K562 (cell line): ENCODE results near the gene CTSW. TPM values are rescaled to one million over a fixed set of nuclear protein-coding genes. Genes with fewer than 3 reads are reported as not detected.
A peak's percentile ranks its signal among the peaks of the same experiment; 100 is the strongest.

Experiments
- ATAC-seq: fragments of 200-7000 bp; cut with Tn5 transposase; 3 replicates; pipeline ENCODE4 v1.9.1; 2020; ENCODE audit warnings: moderate library complexity
- Bru-seq: library from RNA; stranded (reverse); fragments of 400-500 nt; gene quantifications from one replicate; lab custom pipeline; 2021; lab: Mats Ljungman, UMichigan
- BruChase-seq, 2 experiments: library from RNA; stranded (reverse); fragments of 400-500 nt; gene quantifications; one replicate each; lab custom pipeline; 2021; lab: Mats Ljungman, UMichigan
- BruUV-seq: library from RNA; stranded (reverse); fragments of 400-500 nt; replicated peaks from 2 replicates; lab custom pipeline; 2021; lab: Mats Ljungman, UMichigan
- CTCF ChIA-PET: fragments of 300-600 bp; formaldehyde crosslinking; extraction: SDS; loops from one replicate; lab custom pipeline; 2021; ENCODE audit warnings: low intra/inter-chr PET ratio; lab: Yijun Ruan, JAX
- POLR2A ChIA-PET: fragments of 300-600, 350-650 bp; sonication (Branson Sonifier 250); formaldehyde crosslinking; extraction: SDS; loops from one replicate; lab custom pipeline; 2021; ENCODE audit warnings: antibody characterized with exemption, inconsistent platforms; lab: Yijun Ruan, JAX
- DNase-seq, 4 experiments: peaks; one replicate each; pipeline versions ENCODE4 v3.0.0 to v3.0.0-alpha.2; 2011 to 2018; ENCODE audit warnings: low spot score in 3 of 4, mixed read lengths in 3 of 4; ENCODE audit errors: extremely low read depth in 1 of 4
- FAIRE-seq: peaks from 2 replicates; lab custom pipeline; 2011; peaks lifted over from hg19 to GRCh38; lab: Jason Lieb, UNC
- H2AFZ ChIP-seq: 2 replicates; pipeline ENCODE4 v1.6.0; 2011; ENCODE audit warnings: low read depth, low read length, control low read depth, inconsistent platforms
- H3K27ac ChIP-seq: fragments of 200-600 bp; 3 replicates; pipeline ENCODE4 v1.8.0; 2011; ENCODE audit warnings: low read depth, mild to moderate bottlenecking, control low read depth, inconsistent platforms, low read length, moderate library complexity, mixed read lengths; ENCODE audit errors: extremely low read depth
- H3K27me3 ChIP-seq, 2 experiments: fragments of 300-600 bp in 1 of 2; 2 replicates in 1 of 2; 3 replicates in 1 of 2; pipeline versions ENCODE4 v1.6.0 to v1.8.0; 2011; ENCODE audit warnings: inconsistent platforms in 2 of 2, low read length in 2 of 2, mild to moderate bottlenecking in 1 of 2, mixed read lengths in 1 of 2, moderate library complexity in 1 of 2; ENCODE audit not compliant: control insufficient read depth in 2 of 2, insufficient read depth in 2 of 2
- H3K36me3 ChIP-seq: fragments of 300-600 bp; 3 replicates; pipeline ENCODE4 v1.8.0; 2011; ENCODE audit warnings: mild to moderate bottlenecking, low read length, inconsistent platforms; ENCODE audit not compliant: control insufficient read depth, insufficient read depth
- H3K4me1 ChIP-seq, 2 experiments: fragments of 200-600 bp in 1 of 2; replicated peaks in 1 of 2; 2 replicates in 1 of 2; 3 replicates in 1 of 2; pipeline versions ENCODE4 v1.5.1 to v1.8.0; 2011; ENCODE audit warnings: inconsistent platforms in 2 of 2, low read length in 2 of 2, mild to moderate bottlenecking in 1 of 2, mixed read lengths in 1 of 2, moderate library complexity in 1 of 2; ENCODE audit not compliant: control insufficient read depth in 2 of 2, insufficient read depth in 2 of 2
- H3K4me2 ChIP-seq: 2 replicates; pipeline ENCODE4 v1.6.1; 2011; ENCODE audit warnings: low read length, control low read depth, inconsistent platforms, mixed read lengths; ENCODE audit not compliant: insufficient read depth
- H3K4me3 ChIP-seq: fragments of 200-600 bp; sonication (generic), shearing (Covaris generic); 2 replicates; pipeline ENCODE4 v1.5.1; 2016; ENCODE audit warnings: control low read depth, inconsistent platforms
- H3K79me2 ChIP-seq: fragments of 200-600 bp; 3 replicates; pipeline ENCODE4 v1.8.0; 2011; ENCODE audit warnings: low read length, inconsistent platforms; ENCODE audit not compliant: control insufficient read depth, insufficient read depth
- H3K9ac ChIP-seq, 2 experiments: 2 replicates each; pipeline versions ENCODE4 v1.6.0 to v1.6.1; 2011; ENCODE audit warnings: low read depth in 2 of 2, low read length in 2 of 2, control low read depth in 1 of 2, inconsistent platforms in 1 of 2, mild to moderate bottlenecking in 1 of 2, mixed read lengths in 1 of 2; ENCODE audit not compliant: insufficient read depth in 1 of 2
- H3K9me1 ChIP-seq: one replicate; pipeline ENCODE4 v1.6.0; 2011; ENCODE audit warnings: inconsistent platforms, mild to moderate bottlenecking, low read length, moderate library complexity; ENCODE audit not compliant: control insufficient read depth, insufficient read depth
- H3K9me3 ChIP-seq: replicated peaks from 2 replicates; pipeline ENCODE4 v1.5.1; 2011; ENCODE audit warnings: low read depth, low read length, inconsistent platforms; ENCODE audit not compliant: control insufficient read depth, insufficient read depth
- H4K20me1 ChIP-seq: replicated peaks from 2 replicates; pipeline ENCODE4 v1.6.1; 2011; ENCODE audit warnings: low read length, inconsistent platforms, mixed read lengths; ENCODE audit not compliant: control insufficient read depth, insufficient read depth
- CAMTA2 ChIP-seq: fragments of 250-450 bp; sonication (Bioruptor Pico); conservative IDR thresholded peaks from 2 replicates; pipeline ENCODE4 v1.5.1; 2022
- POLR2G ChIP-seq: fragments of 200-400 bp; formaldehyde crosslinking; IDR thresholded peaks from 2 replicates; pipeline ENCODE4 v1.6.1; 2017; ENCODE audit warnings: low read depth, mild to moderate bottlenecking, antibody characterized with exemption, low read length, moderate library complexity
- ZKSCAN8 ChIP-seq: fragments of 200-800 bp; sonication (Bioruptor generic); IDR thresholded peaks from 2 replicates; pipeline ENCODE4 v1.6.1; 2016; ENCODE audit warnings: missing genetic modification characterization, missing compliant biosample characterization
- WGBS: fragments of 100-300 bp; shearing (Covaris generic); methylation state at CpG from one replicate; pipeline ENCODE4 v1.1.6; 2016; ENCODE audit warnings: low coverage, mixed read lengths; ENCODE audit not compliant: insufficient coverage; ENCODE audit errors: missing lambda C conversion rate; 5-methylcytosine and 5-hydroxymethylcytosine counted together
- in situ Hi-C: fragments of 300-500 bp; cut with MboI; formaldehyde crosslinking; loops from 4 replicates; pipeline ENCODE4 v1.15.0; 2018; ENCODE audit warnings: inconsistent platforms, mixed read lengths
- intact Hi-C: fragments of 100-400 bp; cut with micrococcal nuclease; formaldehyde crosslinking; loops from 2 replicates; pipeline ENCODE4 v1.14.2; 2022
- long read RNA-seq, 3 experiments: library from polyadenylated mRNA in 2 of 3; library from RNA in 1 of 3; unstranded in 2 of 3; stranded (forward) in 1 of 3; transcript quantifications; one replicate each; pipeline ENCODE4 v2.0.0, GENCODE V29; 2019 to 2022
- polyA minus RNA-seq, 3 experiments: library from RNA; depleted of rRNA, polyadenylated mRNA; stranded (reverse); fragments of >200 nt; gene quantifications; 2 replicates each; pipeline ENCODE4 v1.2.3, GENCODE V29; 2011
- polyA plus RNA-seq, 8 experiments: library from polyadenylated mRNA; depleted of rRNA in 4 of 8; stranded (reverse) in 5 of 8; unstranded in 3 of 8; fragments of >200 nt; fragmentation: Nextera tagmentation in 2 of 8; fragmentation: Illumina TruSeq in 1 of 8; extraction: Ambion mirVana in 2 of 8; extraction: Trizol in 1 of 8; gene quantifications; 2 replicates each; pipeline versions ENCODE4 v1.2.1 to v1.2.3, GENCODE V29; 2011 to 2014; ENCODE audit warnings: inconsistent platforms in 1 of 8, missing spikeins in 1 of 8
- total RNA-seq, 7 experiments: library from RNA; depleted of rRNA in 6 of 7; stranded (reverse); fragments of >200 nt in 6 of 7; fragmentation: Illumina TruSeq in 2 of 7; extraction: Trizol in 2 of 7; gene quantifications; 2 replicates each; pipeline versions ENCODE4 v1.2.1 to v1.2.3, GENCODE V29; 2011 to 2021; ENCODE audit warnings: low replicate concordance in 1 of 7
- TF ChIP-seq, protein P1 (sequence below): sonication (generic); formaldehyde crosslinking; IDR thresholded peaks from 2 replicates; pipeline ENCODE4 v1.8.0; 2022; ENCODE audit warnings: missing genetic modification reagents, mild to moderate bottlenecking, moderate library complexity, borderline replicate concordance

CTSW gene, protein sequence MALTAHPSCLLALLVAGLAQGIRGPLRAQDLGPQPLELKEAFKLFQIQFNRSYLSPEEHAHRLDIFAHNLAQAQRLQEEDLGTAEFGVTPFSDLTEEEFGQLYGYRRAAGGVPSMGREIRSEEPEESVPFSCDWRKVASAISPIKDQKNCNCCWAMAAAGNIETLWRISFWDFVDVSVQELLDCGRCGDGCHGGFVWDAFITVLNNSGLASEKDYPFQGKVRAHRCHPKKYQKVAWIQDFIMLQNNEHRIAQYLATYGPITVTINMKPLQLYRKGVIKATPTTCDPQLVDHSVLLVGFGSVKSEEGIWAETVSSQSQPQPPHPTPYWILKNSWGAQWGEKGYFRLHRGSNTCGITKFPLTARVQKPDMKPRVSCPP
- not detected in 2 replicates for total RNA-seq (2011; cell fraction: chromatin; rRNA removed; ENCODE audit: low replicate concordance)
- not detected in 2 replicates for total RNA-seq (2011; cell fraction: nucleolus; rRNA removed)
- total RNA-seq (2011; cell fraction: nucleoplasm; rRNA removed): not detected in 2 replicates
- total RNA-seq (2014; rRNA removed): not detected in 2 replicates
- not detected in 2 replicates for total RNA-seq (2014; rRNA removed; fragmentation: Illumina TruSeq; extraction: Trizol)
- total RNA-seq (2015; rRNA removed; fragmentation: Illumina TruSeq; extraction: Trizol): not detected in 2 replicates
- not detected in 2 replicates for total RNA-seq (2021)
- 0.05 TPM in 1 of 2 replicates, not detected in the other for polyA plus RNA-seq (2011; rRNA removed)
- polyA plus RNA-seq (2011; cell fraction: cytosol; rRNA removed): 0.07 TPM in 1 of 2 replicates, not detected in the other
- 0.11 and 0.13 TPM in 2 replicates for polyA plus RNA-seq (2011; cell fraction: nucleus; rRNA removed)
- 0.11 and 0.16 TPM in 2 replicates for polyA plus RNA-seq (2012)
- polyA plus RNA-seq (2014; fragmentation: Illumina TruSeq; extraction: Trizol): not detected in 2 replicates
- under 1 TPM in 1 of 2 experiments, not detected in 1; 0.04 TPM for polyA plus RNA-seq (2014; fragmentation: Nextera tagmentation; extraction: Ambion mirVana)
- polyA plus RNA-seq (2014; rRNA removed): not detected in 2 replicates
- polyA minus RNA-seq (2011; rRNA and poly(A)+ RNA removed): not detected in 2 replicates
- polyA minus RNA-seq (2011; cell fraction: cytosol; rRNA and poly(A)+ RNA removed): not detected in 2 replicates
- not detected in 2 replicates for polyA minus RNA-seq (2011; cell fraction: nucleus; rRNA and poly(A)+ RNA removed)
- Bru-seq, nascent RNA: percentile 4 among the genes with signal in this experiment
- BruChase-seq, experiment 1, labeled RNA remaining after a 2-hour chase: not detected
- percentile 20 among the genes with signal in this experiment for BruChase-seq, experiment 2, labeled RNA remaining after a 6-hour chase
- long read RNA-seq, experiment 1, partial matches to known transcripts: 0 of 2 reads
- long read RNA-seq, experiment 1, other reads (novel, unspliced or antisense): 2 of 2 reads
- long read RNA-seq, experiment 2: 0 reads
- long read RNA-seq, experiment 3: 0 reads

DNA sequence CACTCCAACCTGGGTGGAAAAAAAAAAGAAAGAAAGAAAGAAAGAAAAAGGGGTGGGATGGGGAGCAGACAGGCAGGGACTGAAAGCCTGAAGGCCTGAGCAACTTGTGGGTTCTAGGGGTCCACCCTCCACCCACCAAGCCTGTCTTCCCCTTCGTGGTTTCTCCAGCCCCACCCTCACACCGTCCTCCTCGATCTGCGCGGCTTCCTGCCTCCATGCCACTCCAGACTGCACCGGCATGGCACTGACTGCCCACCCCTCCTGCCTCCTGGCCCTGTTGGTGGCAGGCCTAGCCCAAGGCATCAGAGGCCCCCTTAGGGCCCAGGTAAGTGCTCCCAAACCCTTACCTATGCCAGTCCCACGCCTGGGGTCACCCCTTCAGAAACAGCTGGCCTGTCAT is at the start of gene CTSW:
CTSW (plus strand) TSS at position 221 of the 400 bp plus-strand sequence; CDS start at position 239, 18 bp downstream.
- TF ChIP-seq POLR2G (peak; percentile 55), ZKSCAN8 (no peak), CAMTA2 (CRISPR knock-in tag) (no peak)
- TF ChIP-seq, protein P1, sequence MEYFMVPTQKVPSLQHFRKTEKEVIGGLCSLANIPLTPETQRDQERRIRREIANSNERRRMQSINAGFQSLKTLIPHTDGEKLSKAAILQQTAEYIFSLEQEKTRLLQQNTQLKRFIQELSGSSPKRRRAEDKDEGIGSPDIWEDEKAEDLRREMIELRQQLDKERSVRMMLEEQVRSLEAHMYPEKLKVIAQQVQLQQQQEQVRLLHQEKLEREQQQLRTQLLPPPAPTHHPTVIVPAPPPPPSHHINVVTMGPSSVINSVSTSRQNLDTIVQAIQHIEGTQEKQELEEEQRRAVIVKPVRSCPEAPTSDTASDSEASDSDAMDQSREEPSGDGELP (CRISPR knock-in tag): 0 out of 2 replicates have a peak, but pooled peaks have one; percentile 23
- ChIA-PET CTCF (no interaction called here), POLR2A (interaction anchor here (0.6 to 14.4 kb wide), 5 partner anchors 9 to 20 kb away, joined by 3 to 147 read pairs (median 6); partner anchors contain the start of genes CCDC85B and FIBP)
- 32% methylated on average over 6 of the region's 7 CpGs for WGBS
- intact Hi-C loops (no loop called here), in situ Hi-C loops (loop anchor here (5.0 kb wide), 1 partner anchor 108 kb away; no protein-coding TSS in a partner anchor)
- H3K27ac ChIP-seq: no peak within 1 kb of the TSS
- peaks cover 3% of the 10 kb centered on the region; the same call in 1 of the 2 replicates for H4K20me1 ChIP-seq
- H3K9me1 ChIP-seq: no peaks in the 10 kb centered on the region
- peaks cover 25% of the 10 kb centered on the region for H3K36me3 ChIP-seq
- peak within 1 kb of the TSS in 1 of 2 experiments; percentile 77; a peak in 2 of 4 replicates for H3K9ac ChIP-seq
- H3K4me2 ChIP-seq: no peak within 1 kb of the TSS
- FAIRE-seq (no peak), DNase-seq (no peak), ATAC-seq (no peak)
- H3K4me3 ChIP-seq: no peak within 1 kb of the TSS
- BruUV-seq: no TSS peak
- no peaks in the 10 kb centered on the region for H3K9me3 ChIP-seq
- no peaks in the 10 kb centered on the region for H3K79me2 ChIP-seq
- no peak within 1 kb of the TSS for H2AFZ ChIP-seq
- H3K27me3 ChIP-seq: no peaks in the 10 kb centered on the region
- H3K4me1 ChIP-seq: peaks cover 0 to 19% of the 10 kb centered on the region in 2 experiments; a peak in 2 of 5 replicates
